ENCODE results near the gene TBC1D1.

TBC1D1 gene

DNA sequence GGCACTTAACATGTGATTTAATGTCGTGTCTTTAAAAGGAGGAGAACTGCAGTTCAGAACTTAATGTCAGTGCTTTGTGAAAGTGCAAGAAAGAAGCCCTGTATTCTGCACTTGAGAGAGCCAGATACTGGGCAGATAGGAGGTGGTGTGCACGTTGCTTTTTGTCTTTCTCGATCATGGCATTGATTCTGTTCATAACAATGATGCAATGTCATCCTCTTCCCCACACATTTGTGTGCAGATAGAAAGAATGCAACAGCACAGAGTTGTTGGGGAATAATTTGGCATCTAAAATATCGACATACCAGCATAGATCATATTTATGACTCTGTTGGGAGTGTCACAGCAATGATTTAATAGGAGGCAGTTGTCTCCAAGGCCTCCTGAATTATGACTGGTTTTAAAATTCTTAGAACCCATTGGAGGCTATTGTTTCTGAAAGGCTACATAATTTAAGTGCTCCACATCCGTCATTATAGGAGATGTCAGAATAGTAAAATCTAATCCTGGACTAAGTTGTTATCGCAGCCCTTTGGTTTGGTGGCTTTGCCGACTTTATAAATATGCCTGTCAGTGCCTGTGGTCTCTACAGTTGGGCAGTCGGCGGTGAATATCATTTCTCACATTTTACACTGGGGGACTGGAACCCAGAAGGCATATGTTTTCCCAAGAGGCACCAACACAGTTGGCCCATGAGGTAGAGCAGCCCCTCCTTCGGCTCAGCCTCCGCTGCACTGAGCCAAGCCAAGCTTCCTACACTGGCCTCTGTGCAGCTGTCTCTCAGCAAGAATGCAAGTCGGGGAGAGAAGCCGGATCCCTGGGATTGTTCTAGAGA is 194.2 kb downstream of the TBC1D1 start:
- DNase-seq, result no peak

DNA sequence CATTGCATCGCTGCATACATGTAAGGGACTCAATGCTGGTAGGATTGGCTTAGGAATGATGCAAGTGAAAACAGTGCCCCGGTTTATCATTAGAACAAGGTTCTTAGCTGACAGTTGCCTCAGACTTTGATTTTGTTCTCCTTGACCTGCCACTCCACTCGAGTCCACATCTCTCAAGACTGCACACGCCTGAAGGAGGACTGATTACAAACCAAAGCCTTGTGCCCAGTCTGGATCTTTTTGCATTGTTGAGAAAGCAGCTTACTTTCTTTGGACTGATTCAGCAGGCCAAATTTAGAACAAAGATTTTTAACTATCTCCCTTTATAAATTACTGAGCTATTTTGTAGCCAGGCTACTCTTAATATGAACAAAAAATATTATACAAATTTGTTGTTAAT is 194.9 kb downstream of the TBC1D1 start:
- no peak for DNase-seq

DNA sequence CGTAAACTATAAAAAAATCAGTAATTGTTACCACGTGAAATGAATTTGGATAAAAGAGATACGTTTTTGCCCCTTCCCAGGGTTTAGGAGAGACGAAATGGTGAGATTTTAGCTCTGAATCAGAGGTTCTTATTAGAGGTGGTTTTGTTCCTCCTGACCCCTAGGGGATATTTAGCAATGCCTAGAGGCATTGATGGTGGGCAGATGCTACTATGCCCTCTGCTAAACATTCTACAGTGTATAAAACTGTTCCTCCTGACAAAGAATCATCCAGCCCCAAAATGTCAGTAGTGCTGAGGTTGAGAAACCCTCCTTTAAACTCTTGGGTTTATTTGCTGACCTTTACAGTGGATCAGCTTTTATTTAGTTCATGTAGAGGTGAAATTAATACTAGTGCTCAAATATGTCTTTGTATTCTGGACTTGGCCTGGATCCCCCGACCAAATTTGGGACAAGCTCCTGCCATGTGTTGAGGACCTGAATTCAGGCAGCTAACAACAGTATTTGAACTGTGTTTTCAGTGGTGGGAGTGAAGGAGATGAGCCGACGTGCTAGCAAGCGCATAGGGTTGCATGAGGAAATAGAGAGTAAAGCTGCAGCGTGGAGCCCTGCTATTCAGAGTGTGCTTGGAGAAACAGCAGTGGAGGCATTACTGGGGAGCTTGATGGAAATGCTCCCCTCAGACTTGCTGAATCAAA is 195.4 kb downstream of the TBC1D1 start:
- DNase-seq, result no peak

DNA sequence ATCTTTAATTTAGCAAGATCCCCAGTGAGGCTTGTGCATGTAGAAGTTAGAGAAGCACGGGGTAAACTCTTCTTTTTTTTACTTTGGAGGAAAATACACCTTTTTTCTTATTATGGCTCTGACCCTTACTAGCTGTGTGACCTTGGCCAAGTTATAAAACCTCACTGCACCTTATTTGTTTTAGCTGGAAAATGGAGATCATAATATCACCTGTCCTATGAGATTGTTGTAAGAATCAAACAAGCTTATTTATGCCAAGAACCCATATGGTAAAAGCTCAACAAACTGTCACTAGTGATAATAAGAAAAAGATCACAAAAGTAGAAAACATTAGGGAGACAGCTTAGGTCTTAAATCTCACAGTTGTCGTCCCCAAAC is 196.0 kb downstream of the TBC1D1 start:
- no peak for DNase-seq

DNA sequence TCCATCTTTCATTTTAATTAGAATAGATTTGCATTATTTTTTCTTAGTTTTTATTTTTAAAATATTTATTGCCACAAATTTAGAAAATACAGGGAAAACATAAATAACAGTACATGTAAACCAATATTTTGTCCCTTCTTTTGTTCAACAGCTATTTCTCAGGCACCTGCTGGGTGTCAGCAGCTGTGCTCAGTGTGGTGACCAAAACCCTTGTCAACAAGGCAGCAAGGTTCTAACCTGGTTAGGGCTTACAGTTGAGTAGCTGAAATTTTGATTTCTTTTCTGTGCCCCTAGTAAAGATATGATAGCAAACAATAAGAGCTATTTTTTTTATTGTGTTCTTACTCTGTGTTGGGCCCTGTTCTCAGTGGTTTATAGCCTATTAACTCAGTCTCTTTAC is 197.4 kb downstream of the TBC1D1 start:
- no peak for DNase-seq

DNA sequence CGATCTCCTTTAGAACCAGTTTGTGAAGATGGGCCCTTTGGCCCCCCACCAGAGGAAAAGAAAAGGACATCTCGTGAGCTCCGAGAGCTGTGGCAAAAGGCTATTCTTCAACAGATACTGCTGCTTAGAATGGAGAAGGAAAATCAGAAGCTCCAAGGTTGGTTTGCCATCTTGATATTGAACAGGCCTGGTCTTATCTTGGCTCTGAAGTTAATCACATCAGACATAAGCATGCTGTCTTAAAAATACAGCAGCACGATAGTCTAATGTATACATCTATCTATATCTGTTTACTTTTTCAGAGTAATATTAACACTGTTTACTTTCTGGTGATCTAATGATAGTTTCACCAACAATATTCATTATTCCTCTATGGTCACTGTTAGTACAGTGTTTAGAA is 199.1 kb downstream of the TBC1D1 start:
- no peak for DNase-seq

DNA sequence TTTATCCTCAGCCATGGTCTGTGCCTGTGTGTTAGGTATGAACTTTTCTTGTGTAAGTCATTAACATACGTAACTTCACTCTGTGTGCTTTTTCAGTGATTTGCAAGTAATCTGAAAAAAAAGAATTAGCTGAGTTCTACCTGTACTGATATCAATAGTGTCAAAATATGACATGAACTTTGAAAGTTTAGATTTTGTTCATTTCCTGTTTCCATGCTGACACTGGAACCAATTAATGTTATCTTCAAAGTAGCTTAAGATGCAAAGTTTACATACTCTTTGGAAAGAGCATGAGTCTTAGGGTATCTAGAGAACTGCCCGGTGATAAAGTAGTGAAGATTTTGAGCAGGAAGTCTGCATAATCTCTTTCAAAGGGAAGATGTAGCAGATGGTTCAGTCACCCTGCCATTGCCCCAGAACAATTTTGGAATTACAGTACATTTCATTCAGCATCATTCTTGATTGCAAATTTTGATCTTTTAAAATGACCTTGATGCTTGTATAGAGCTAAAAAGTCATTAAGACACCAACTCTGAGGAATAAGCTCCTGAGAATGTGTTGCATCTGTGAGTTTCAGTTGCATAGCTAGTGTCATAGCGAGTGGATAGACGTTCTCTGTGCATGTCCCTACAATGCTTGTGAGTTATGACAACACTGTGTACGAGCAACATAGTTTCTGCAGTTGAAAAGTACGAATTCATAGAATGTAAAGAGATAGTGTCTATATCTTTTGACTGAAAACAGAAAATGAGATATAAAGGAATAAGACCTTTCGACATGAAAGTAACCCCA is 199.8 kb downstream of the TBC1D1 start:
- no peak for DNase-seq

DNA sequence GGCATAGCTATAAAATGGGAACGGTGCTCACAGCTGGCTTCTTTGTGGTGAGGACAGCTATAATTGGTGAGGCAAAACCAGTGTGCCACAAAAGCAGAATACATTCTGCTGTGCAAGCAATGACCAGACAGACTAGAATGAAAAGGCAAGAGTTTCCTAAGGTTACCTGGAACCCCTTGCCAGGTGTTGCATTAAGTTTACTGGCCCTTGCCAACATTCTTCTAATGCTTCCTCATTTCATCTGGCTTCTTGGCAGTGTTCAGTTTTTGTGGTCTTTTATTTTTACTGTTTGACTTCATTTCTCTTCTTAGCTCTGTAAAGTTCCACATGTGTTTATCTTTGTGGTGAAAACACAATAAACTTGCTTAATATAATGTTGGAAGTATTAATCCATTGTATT is 200.8 kb downstream of the TBC1D1 start:
- DNase-seq, result no peak

DNA sequence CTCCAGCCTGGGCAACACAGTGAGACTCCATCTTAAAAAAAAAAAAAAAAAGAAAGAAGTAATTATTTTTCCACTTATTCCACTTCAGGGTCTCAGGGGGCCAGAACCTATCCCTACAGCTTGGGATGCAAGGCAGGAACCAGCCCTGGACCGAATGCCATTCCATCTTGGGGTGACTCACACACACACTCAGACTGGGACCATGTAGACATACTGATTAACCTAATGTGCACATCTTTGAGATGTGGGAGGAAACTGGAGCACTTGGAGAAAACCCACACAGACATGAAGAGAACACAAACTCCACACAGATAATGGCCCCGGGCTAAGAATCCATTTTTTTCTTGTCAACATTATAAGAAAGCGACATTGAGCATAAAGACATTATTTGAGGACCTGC is 201.8 kb downstream of the TBC1D1 start:
- DNase-seq, result no peak

DNA sequence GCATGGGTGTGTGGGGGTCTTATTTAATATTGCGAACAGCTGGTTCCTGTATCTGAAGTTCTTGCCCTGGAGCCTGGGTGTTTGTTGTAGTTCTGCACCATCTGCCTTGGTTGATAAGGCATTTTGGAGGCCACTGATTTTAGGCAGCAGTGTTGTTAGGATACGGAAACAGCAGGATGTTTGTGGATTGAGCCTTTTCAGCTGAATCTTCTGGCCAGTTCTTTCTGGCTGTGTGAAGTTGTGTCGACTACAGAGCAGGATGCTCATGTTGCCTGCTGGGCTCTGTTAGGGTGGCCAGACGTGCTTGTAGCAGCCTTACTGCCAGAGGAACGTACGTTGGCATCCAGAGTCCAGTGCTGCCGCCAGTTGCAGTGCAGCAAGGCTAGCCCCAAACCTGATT is 203.5 kb downstream of the TBC1D1 start:
- no peak for DNase-seq

DNA sequence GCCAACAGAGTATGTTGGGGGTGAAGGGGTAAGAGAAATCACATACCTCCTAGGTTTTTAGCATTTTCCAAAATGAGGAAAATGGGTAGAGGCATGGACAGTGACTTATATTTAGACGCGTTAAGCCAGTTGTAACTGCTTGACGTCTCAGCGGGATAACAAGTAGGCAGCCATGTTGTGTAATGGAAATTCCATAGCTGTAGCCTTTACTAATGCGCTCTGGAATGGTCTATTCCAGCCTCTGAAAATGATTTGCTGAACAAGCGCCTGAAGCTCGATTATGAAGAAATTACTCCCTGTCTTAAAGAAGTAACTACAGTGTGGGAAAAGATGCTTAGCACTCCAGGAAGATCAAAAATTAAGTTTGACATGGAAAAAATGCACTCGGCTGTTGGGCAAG is 204.8 kb downstream of the TBC1D1 start:
- no peak for DNase-seq

DNA sequence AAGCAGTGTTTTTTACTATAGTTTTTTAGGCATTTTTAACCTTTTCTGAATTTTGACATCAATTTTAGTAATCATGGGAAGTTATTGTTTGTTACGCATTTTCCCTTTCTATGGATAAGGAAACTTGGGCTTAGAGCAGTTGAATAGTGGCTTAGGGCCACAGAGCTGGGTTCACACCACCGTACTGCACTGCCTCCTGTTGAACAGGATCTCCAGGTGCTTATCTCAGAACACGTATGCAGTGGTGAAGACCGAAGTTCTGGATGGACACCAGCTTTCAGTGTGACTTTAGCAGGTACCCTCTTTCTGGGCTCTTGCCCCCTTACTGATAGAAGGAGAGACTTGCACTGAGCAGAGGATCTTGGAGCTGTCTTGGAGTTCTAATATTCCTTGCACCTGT is 206.9 kb downstream of the TBC1D1 start:
- DNase-seq, result no peak

DNA sequence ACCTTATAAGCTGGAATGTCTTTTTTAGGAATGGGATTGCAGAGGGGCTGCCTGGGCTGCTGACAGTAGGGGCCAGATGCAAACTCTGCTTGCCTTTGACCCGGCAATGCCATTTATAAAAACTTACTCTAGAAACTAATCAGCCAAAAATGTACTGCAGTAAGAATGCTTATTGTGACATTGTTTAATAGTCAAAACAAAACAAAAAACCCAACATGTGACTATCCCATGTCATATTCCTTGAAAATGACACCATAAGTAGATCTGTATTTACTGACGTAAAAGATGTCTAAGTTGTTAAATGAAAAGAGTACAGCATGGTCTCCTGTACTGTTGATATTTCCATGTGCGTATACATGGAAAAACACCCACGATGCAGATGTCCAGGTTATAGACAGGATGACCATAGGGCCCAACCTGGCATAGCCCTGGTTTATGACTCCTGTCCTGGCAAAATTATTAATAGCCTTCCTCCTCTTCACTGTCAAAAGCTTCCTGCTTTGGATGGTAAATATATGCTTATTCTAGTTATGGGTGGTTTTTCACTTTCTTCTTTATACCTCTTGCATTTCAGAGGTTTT is 208.2 kb downstream of the TBC1D1 start:
- no peak for DNase-seq

DNA sequence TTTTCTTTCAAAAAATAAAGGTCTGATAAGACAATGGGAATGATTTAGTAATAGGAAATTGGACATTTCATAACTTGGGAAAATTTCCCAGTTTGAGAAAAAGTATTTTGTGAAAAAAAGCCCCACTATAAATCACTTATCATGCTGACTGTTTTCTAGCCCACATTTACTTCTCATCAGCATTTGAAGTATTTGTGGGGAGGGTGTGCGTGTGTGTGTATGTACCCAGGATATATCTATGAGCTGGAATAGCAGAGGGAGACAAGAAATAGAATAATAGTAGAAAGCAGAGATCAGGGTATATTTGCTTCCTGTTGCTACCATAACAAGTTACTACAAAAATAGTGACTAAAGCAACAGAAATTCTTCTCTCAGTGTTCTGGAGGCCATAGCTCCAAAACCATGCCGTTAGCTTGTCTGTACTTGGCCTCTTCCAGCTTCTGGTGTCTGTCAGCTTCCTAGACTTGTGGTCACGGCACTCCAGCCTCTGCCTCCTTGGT is 209.1 kb downstream of the TBC1D1 start:
- no peak for DNase-seq

DNA sequence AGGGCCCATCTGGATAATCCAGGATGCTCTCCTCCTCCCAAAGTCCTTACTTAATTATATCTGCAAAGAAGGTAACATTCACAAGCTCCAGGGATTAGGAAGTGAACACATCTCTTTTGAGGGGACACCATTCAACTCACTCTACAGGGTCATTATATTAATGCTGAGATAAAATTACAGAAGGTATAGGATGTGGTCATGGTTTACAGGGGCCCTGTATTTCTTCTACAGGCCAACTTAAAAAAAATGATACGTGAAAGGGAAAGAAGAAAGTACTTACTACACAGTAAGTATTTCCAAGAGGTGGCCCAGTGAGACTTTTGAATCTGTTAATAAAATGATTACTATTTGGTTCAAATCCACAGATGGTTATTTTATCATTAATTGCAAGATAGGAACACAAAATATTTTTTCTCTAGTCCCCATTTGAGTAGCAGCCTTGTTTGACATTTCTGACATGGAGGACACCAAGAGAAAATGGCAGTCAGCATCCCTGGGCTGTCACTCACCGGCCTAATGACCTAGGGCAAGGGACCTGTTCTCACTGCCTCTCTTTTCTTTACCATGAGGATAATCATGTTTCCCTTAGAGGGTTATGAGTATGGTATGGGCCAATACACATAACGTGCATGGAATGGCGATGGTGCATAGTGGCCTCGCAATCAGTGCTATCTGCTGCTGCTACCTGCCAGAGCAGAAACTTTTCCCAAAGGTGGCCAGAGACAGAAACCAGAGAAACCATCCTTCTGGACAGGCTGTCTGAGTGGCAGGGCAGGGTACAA is 209.8 kb downstream of the TBC1D1 start:
- DNase-seq, result no peak

DNA sequence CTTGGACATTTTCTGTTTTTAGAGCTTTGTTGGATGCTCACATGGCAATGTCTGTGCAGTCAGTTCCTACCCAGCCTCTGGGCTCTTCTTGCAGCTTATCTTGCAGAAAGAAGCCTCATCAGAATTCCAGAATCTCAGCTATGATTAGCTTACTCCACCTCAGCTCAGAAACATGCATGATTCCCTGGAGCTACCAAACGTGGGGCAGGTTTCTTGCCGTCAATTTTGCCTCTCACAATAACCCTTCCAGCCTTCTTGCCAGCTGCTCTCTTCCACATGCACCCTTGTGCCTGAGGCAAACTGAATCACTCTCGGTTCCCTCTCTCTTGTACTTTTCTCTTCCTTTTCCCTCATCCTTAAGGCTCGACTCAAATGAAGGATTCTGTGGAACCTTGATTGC is 210.7 kb downstream of the TBC1D1 start:
- no peak for DNase-seq

DNA sequence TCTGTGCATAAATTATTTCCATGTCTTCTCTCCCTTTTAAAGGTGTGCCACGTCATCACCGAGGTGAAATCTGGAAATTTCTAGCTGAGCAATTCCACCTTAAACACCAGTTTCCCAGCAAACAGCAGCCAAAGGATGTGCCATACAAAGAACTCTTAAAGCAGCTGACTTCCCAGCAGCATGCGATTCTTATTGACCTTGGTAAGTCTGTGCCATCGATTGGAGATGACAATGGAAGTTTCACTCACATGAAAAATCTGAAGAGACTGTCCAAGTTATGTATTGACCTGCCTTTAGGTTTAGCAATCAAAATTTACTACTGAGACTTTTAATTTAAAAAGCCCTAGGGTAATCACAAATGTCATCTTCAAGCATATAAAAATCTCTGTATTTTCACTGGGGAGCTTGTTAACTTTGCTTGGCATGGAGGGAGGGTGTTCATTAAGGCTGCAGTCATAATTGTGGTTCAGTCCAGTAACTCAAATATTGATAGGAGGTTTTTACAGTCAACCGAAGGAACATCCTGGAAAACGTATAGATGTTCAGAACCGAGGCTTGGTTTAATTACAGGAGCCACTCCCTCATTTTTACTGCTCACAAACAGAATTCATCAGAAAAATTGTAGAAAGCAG is 212.2 kb downstream of the TBC1D1 start:
- no peak for DNase-seq

DNA sequence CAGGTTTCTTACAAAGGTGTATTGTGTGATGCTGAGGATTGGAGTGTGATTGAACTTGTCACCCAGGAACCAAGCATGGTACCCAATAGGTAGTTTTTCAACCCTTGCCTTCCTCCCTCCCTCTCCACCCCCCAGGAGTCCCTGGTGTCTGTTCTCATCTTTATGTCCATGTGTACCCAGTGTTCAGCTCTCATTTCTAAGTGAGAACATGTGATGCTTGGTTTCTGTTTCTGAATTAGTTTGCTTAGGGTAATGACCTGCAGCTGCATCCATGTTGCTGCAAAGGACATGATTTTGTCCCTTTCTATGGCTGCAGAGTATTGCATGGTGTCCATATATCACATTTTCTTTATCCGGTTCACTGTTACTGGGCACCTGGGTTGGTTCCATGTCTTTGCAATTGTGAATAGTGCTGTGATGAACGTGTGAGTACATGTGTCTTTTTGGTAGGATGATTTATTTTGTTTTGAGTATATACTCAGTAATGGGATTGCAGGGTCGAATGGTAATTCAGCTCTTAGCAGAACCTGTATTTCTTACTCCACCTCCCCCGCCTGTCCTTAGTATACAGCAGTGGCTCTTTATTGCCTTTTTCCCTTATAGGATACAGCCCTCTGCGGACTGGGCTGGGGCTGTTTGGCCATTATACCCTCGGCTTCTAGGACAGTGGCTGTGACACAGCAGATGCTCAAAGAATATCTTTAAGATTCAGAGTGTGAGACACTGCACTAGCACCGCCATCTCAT is 214.8 kb downstream of the TBC1D1 start:
- no peak for DNase-seq

DNA sequence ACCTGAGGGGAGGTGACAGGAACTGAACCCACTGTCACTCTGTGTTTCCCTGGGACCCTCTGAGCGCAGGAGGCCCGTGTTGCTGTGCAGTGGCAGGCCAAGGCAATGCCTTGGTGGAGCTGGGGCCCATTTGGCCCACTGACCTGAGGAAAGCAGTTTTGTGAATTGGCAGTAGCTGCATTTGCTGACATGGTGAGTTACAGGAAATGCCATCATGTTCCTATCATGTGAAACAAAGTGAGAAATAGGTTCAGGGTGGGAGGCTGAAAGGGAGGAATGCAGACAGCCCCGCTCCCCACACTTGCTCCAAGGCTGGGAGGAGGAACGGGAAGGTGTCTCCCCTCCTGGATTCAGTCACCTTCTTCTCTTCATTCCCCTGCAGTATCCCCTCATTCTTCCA is 215.4 kb downstream of the TBC1D1 start:
- no peak for DNase-seq

DNA sequence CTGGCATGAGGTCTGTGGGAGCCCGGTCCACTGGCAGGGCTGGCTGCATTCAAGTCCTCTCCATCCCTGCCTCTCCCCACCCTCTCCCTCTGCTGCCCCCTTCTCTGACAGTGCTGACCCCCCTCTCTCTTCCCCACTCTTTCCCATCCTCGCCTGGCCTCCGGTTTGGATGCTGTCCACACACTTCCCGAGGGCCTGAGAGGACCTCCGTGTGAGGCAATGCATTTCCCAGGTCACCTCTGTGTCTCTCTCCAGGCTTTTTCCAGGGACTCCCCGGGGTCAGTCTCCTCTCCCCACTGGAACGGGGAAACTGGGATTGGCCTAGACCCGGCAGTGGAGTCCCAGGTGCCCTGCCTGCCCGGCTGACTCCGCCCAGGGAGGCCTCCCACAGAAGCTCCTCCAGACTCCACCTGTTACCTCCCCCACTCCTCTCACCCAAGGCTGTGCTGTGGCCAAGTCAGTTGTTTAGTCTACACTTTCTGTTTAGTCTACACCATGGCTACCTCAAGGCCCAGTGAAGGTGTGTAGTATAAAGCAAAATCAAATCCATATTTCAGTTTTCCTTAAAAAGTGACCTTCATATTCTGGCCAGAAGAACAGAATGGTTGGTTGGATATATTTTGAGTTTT is 216.1 kb downstream of the TBC1D1 start:
- DNase-seq, result no peak

DNA sequence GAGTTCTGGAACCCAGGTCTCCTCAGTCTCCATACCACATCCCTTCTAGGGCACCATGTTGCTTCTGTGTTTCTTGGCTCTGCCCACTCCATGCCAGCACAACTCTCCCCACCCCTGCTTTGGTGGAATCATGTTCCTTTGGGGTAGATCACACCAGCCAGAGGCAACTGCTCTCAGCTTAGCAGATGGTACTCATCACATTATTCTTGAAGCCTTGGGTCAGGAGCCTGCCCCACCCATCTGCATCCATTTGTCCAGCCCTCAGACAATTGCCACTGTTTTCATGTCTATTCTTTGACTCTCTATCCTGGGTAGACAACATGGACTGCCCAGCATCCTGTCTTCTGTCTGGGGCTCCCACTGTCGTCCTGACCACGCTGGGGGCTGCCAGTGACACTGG is 216.9 kb downstream of the TBC1D1 start:
- no peak for DNase-seq
